GM18909 (cell line): Measurements from ENCODE around the gene MALT1.
"Not testable (repeated sequence)": the region's sequence is repeated elsewhere in the genome, so short reads cannot be mapped to it uniquely, and the experiment has no call there.

Source experiments
- ATAC-seq: cut with Tn5 transposase; IDR thresholded peaks from one replicate; pipeline ENCODE4 v1.9.1; 2021; ENCODE audit warnings: mild to moderate bottlenecking; ENCODE audit not compliant: unreplicated experiment, poor library complexity

Gene MALT1

GRCh38 chr18:58727776-58728500 is 56.7 kb downstream of the MALT1 start:
- no peak for ATAC-seq

DNA sequence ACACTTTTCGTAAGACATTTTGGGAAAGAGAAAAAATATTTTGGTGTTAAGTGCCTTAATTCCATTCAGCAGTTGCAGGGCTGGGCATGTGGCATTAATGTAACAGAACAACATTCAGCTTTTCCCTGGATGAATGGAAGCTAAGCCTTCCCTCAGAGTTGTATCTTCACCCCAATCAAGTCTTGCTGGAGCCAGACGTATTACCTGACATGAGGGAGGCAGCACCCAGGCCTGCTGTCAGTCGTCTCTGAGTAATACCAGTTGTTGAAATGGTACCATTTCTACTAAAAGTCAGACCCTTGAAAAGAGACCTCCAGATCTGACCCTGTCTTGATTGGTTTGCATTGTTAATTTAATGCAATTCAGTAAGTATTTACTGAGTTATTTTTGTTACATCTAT is 57.5 kb downstream of the MALT1 start:
- ATAC-seq = no peak

DNA sequence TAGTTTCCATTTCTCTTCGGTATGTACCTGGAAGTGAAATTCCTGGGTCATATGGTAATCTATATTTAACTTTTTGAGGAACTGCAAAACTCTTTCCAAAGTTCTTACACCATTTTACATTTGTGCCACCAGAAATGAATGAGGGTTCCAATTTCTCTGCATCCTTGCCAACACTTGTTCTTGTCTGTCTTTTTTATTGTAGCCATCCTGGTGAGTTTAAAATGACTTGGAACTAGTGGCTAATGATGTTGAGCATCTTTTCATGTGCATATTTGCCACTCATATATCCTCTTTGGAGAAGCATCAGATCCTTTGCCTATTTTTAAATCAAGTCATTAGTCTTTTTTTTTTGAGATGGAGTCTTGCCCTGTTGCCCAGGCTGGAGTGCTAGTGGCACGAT is 59.4 kb downstream of the MALT1 start:
- ATAC-seq = no peak

DNA sequence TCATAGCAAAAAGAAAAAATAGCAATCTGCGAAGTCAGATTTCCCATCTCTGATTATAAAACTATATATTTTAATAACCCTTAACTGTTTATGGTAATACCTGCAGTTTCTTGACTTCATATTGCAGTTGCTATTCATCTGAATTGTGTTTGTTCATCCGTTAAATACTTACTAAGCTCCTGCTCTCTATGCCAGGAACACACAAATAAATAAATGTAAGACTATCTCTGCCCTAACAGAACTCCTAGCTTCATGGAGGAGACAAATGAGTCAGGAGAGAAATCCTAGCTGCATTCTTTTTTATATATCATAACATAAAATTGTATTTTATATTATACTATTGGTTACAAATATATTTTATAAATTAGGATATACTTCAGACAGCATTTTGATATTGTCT is 61.2 kb downstream of the MALT1 start:
- no peak for ATAC-seq

DNA sequence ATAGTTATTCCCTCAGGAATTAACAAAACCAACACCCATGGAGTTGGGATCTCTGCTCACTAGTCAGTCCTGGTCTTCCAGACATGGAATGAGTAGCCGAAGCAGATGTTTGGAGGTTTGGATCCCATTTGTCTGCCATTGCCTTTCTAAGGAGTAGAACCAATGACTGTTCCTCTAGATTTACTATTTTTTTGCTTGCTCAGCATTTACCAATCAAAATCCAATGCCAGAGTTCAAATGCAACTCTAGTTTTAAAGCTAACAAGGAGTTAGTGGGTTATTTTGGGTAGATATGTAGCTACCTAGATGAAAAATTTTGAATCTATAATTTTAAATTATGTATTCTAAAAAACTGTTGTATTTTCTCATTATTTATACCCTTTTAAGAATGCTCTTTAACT is 62.6 kb downstream of the MALT1 start:
- no peak for ATAC-seq

- no peak for ATAC-seq
Measured at GRCh38 chr18:58738322-58738721, 67.1 kb downstream of the MALT1 start.

GRCh38 chr18:58745914-58746313 is 74.6 kb downstream of the MALT1 start:
- ATAC-seq = no peak

- ATAC-seq = no peak
Measured at GRCh38 chr18:58748899-58749595, 77.8 kb downstream of the MALT1 start.

GRCh38 chr18:58753976-58754375 is 82.7 kb downstream of the MALT1 start:
- no peak for ATAC-seq

GRCh38 chr18:58754544-58755068 is 83.3 kb downstream of the MALT1 start:
- peak; percentile 44 for ATAC-seq

DNA sequence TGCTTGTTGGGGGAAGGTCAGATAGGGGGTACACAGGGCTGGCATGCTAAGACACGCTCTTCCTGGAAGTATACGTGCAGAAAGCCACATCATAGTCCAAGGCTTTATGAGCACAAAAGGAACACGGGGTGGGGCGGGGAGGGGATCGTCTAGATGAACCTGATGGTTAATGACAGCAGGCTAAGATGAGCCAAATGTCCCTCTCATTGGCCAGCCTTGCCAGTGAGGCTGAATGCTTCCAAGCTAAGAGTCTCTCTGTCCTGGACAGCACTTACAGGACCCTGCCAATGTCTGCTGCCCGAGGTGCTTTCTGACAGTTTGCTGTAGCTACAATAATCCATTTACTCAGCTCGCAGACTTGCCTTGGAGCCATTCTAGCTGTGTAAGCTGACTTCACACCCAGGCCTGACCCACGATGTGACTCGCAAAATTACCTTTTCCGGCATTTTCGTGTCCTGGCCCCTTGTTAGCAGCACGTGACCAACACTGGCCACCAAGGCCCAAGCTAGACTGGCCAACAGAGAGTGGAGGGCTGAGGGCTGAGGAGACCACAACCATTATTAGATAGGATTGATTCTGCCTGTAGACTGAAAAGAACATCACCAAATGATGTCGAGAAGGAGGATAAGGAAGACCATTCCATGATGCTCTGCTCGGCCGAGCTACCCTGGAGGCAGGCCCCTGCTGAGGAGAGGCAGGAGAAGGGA is 84.2 kb downstream of the MALT1 start:
- no peak for ATAC-seq

DNA sequence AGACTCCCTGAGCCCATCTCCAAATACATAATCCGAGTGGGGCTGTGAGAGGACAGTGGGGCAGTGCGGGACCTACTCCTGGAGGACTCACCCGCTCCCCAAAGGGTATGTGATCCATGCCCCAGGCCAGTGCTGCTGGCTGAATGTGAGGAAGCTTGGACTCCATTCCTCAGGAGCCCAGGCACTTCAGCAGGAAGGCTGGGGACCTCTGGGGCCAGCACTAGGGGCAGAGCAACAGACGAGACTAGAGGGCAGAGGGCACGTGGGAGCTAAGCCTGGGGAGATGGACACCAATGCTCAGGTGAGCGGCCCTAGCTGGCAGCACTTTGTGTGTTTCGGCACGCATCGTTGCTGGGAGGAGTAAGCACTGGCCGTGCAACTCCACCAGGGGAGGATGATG is 84.9 kb downstream of the MALT1 start:
- ATAC-seq = no peak

DNA sequence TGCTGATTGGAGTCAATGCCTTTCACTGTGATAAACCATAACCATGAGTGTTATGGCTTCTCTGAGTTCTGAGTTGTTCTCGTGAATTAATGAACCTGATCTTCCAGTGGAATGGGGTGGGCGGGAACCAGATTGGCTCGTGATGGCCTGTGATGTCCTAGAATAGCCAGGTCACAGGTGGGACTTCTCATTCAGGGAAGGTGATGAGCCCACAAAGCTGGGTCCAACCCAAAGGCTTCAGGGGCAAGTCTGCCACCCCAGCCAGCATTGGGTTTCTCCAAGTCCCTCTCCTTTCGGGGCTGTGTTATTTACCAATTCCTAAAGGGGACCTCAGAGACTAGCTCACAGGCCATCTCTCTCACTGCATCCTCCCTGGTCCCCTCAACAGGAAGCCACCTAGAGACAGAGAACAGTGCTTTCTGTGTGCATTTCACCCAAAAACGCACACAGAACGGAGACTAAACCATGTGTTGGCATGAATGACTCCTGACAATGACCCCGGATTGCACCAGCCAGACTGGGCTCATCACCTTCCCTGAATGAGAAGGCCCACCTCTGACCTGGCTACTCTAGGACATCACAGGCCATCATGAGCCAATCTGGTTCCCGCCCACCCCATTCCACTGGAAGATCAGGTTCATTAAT is 85.5 kb downstream of the MALT1 start:
- no peak for ATAC-seq

DNA sequence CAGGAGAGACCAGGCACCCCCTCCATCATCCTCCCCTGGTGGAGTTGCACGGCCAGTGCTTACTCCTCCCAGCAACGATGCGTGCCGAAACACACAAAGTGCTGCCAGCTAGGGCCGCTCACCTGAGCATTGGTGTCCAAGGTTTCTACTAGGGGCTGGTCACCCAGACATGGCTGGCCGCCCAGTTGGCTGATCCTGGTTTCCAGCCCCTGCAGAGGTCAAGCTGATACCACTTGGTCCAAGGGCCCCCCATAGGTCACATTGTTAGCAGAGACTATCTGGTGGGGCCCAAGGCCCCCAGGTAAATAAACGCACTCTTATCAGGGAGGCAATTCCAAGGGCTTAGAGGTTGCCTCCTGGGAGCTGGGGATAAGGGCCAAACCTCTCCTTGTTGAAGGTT is 86.1 kb downstream of the MALT1 start:
- not testable (repeated sequence) for ATAC-seq

DNA sequence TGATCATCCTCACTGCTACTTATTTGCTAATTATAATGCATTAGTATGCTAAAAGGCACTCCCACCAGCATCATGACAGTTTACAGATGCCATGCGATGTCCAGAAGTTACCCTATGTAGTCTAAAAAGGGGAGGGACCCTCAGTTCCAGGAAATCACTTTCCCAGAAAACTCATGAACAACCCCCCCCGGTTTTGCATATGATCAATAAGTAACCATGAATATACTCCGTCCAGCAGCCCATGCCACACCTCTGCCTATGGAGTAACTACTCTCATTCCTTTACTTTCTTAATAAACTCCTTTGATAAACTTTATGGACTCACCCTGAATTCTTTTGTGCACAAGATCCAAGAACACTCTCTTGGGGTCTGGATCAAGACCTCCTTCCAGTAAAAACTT is 86.8 kb downstream of the MALT1 start:
- ATAC-seq = no peak

GRCh38 chr18:58758606-58759005 is 87.3 kb downstream of the MALT1 start:
- ATAC-seq = no peak

- peak; percentile 68 for ATAC-seq
Measured at GRCh38 chr18:58761241-58761969, 90.1 kb downstream of the MALT1 start.

DNA sequence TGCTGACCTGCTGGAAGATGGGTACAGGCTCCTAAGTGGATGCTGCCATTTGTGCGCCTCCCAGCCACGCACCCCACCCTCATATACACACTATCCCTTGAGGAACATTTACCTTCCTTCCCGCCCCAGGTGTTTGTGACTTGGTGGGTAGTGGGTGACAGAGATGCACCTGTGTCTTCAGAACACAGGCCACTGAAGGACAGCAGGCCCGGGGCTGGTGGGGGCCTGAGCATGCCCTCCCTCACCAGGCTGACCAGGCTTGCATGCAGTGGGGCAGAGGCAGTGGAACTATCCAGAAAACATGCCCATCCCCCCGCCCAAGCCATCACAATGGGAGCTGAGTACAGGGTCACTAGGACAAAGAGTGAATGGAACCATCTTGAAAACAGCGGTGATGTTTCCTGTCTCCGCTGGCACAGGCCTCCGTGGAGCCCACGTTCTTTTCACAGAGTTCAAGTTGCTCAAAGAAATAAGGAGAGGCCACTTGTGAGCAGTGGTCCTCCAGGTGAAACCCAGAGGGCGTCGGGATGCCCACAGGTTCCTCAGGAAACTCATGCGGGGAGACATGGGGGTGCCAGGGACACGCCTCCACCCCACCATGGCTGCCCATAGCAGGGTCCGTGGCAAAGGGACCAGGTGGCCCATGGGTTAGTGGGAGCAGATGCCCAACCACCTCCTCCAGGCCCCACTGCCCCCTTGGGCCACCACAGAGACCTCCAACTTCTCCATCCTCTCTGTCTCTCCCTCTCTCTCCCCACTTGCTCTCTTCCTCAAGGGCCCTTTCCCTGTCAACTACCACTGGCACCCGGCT is 90.9 kb downstream of the MALT1 start:
- ATAC-seq = peak; percentile 3

- ATAC-seq = no peak
Measured at GRCh38 chr18:58762781-58763171, 91.5 kb downstream of the MALT1 start.
